CD4-positive, alpha-beta T cell treated with Interferon alpha-2 for 1 hour (primary cell): ENCODE measurements around the gene C3orf33.
"Not testable (repeated sequence)": the region's sequence is repeated elsewhere in the genome, so short reads cannot be mapped to it uniquely, and the experiment has no call there.

ENCODE experiments used
- DNase-seq, 2 donors: peaks; one replicate each; pipeline ENCODE4 v3.0.0-alpha.2; 2020 to 2022

The C3orf33 gene

GRCh38 chr3:155805802-155806618 is at the start of gene C3orf33:
Gene C3orf33 (minus strand): TSS chr3:155806278. CDS start chr3:155806252, 26 bp downstream.
- DNase-seq, result peak; percentile 76 to 84

GRCh38 chr3:155854141-155854940 is 48.3 kb upstream of the C3orf33 start, which contains the start of gene SLC33A1:
Gene SLC33A1 (minus strand): TSS chr3:155854427. CDS start chr3:155853997, 430 bp downstream.
- DNase-seq, result peak; percentile 99

- DNase-seq, result peak in 1 of 2 donors; percentile 34
Measured at GRCh38 chr3:155853214-155854140, 47.4 kb upstream of the C3orf33 start.

- DNase-seq, result no peak
Measured at GRCh38 chr3:155852341-155852740, 46.3 kb upstream of the C3orf33 start.

- DNase-seq, result not testable (repeated sequence)
Measured at GRCh38 chr3:155849404-155849803, 43.3 kb upstream of the C3orf33 start.

- DNase-seq, result no peak
Measured at GRCh38 chr3:155847993-155848392, 41.9 kb upstream of the C3orf33 start.

GRCh38 chr3:155846119-155846518 is 40.0 kb upstream of the C3orf33 start:
- DNase-seq, result no peak

- DNase-seq, result no peak
Measured at GRCh38 chr3:155843569-155843968, 37.5 kb upstream of the C3orf33 start.

GRCh38 chr3:155835341-155836071 is 29.4 kb upstream of the C3orf33 start:
- no peak for DNase-seq

- not testable (repeated sequence) for DNase-seq
Measured at GRCh38 chr3:155828490-155829098, 22.5 kb upstream of the C3orf33 start.

GRCh38 chr3:155815030-155815545 is 9.0 kb upstream of the C3orf33 start:
- no peak for DNase-seq

- DNase-seq, result not testable (repeated sequence)
Measured at GRCh38 chr3:155813224-155813623, 7.1 kb upstream of the C3orf33 start.

GRCh38 chr3:155809181-155809580 is 3.1 kb upstream of the C3orf33 start:
- no peak for DNase-seq

GRCh38 chr3:155807823-155808222 is 1.7 kb upstream of the C3orf33 start:
- no peak for DNase-seq

GRCh38 chr3:155805204-155805801 is 775 bp downstream of the C3orf33 start:
- peak in 1 of 2 donors; percentile 34 for DNase-seq

GRCh38 chr3:155804323-155804722 is 1.8 kb downstream of the C3orf33 start:
- DNase-seq, result no peak

- DNase-seq, result no peak
Measured at GRCh38 chr3:155792532-155792931, 13.5 kb downstream of the C3orf33 start.

- no peak for DNase-seq
Measured at GRCh38 chr3:155791190-155791589, 14.9 kb downstream of the C3orf33 start.

- no peak for DNase-seq
Measured at GRCh38 chr3:155790272-155790925, 15.7 kb downstream of the C3orf33 start.

GRCh38 chr3:155785662-155786295 is 20.3 kb downstream of the C3orf33 start:
- DNase-seq, result no peak
